HTR-8/SVneo (cell line): ENCODE results near the gene MTREX.

Experiments used
- DNase-seq: peaks from one replicate; pipeline ENCODE4 v3.0.0; 2011; ENCODE audit warnings: low spot score, mixed read lengths; ENCODE audit not compliant: insufficient read length
- FAIRE-seq: peaks from 2 replicates; lab custom pipeline; 2011; peaks lifted over from hg19 to GRCh38; lab: Jason Lieb, UNC

Gene MTREX

GRCh38 chr5:55456216-55456895 lies 148.6 kb downstream of the MTREX start:
- DNase-seq, result no peak
- FAIRE-seq, result no peak

- DNase-seq (no peak), FAIRE-seq (no peak)
Observed at GRCh38 chr5:55459572-55459971, 151.8 kb downstream of the MTREX start.

- DNase-seq (no peak), FAIRE-seq (no peak)
Observed at GRCh38 chr5:55463613-55464012, 155.8 kb downstream of the MTREX start.

- FAIRE-seq, result no peak
- no peak for DNase-seq
Observed at GRCh38 chr5:55467862-55468551, 160.2 kb downstream of the MTREX start.

GRCh38 chr5:55469839-55470238 lies 162.1 kb downstream of the MTREX start:
- no peak for FAIRE-seq
- no peak for DNase-seq

GRCh38 chr5:55470282-55470681 lies 162.5 kb downstream of the MTREX start:
- FAIRE-seq, result no peak
- DNase-seq, result no peak

- DNase-seq (no peak), FAIRE-seq (no peak)
Observed at GRCh38 chr5:55471468-55471867, 163.7 kb downstream of the MTREX start.

GRCh38 chr5:55472642-55473041 lies 164.9 kb downstream of the MTREX start:
- FAIRE-seq, result no peak
- no peak for DNase-seq
